ENCODE data around the gene B9D1. TPM values are rescaled to one million over a fixed set of nuclear protein-coding genes. Genes with fewer than 3 reads are reported as not detected.

The B9D1 gene
- total RNA-seq, 4 donors from 2014 or later: 6.5 to 16.4 (median 14.5) TPM

- ATAC-seq: no peak
- no peaks in the 10 kb centered on the region for H3K9me3 ChIP-seq
- H3K27me3 ChIP-seq: no peaks in the 10 kb centered on the region
- no peak overlapping the region for H3K27ac ChIP-seq
- DNase-seq: no peak
- in situ Hi-C loops (cut with MboI; ENCODE audit: low sequenced_read_pairs in 4 of 4): no loop called here
- peaks cover 0 to 44% of the 10 kb centered on the region in 2 donors for H3K36me3 ChIP-seq
- no peak overlapping the region for H3K4me3 ChIP-seq
- H3K4me1 ChIP-seq: peaks cover 16 to 31% of the 10 kb centered on the region in 2 donors
- intact Hi-C loops (cut with DNase I; ENCODE audit: low total_unique reads): no loop called here
- TF ChIP-seq, protein P1, sequence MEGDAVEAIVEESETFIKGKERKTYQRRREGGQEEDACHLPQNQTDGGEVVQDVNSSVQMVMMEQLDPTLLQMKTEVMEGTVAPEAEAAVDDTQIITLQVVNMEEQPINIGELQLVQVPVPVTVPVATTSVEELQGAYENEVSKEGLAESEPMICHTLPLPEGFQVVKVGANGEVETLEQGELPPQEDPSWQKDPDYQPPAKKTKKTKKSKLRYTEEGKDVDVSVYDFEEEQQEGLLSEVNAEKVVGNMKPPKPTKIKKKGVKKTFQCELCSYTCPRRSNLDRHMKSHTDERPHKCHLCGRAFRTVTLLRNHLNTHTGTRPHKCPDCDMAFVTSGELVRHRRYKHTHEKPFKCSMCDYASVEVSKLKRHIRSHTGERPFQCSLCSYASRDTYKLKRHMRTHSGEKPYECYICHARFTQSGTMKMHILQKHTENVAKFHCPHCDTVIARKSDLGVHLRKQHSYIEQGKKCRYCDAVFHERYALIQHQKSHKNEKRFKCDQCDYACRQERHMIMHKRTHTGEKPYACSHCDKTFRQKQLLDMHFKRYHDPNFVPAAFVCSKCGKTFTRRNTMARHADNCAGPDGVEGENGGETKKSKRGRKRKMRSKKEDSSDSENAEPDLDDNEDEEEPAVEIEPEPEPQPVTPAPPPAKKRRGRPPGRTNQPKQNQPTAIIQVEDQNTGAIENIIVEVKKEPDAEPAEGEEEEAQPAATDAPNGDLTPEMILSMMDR (IDR thresholded peaks at IDR 0.05 in 4 of 5, conservative IDR thresholded peaks at IDR 0.05 in 1 of 5): no peak
- no peak for TF ChIP-seq POLR2A (IDR thresholded peaks at IDR 0.05)
Observed at GRCh38 chr17:19380481-19381301, 18.2 kb upstream of the B9D1 start.

DNA sequence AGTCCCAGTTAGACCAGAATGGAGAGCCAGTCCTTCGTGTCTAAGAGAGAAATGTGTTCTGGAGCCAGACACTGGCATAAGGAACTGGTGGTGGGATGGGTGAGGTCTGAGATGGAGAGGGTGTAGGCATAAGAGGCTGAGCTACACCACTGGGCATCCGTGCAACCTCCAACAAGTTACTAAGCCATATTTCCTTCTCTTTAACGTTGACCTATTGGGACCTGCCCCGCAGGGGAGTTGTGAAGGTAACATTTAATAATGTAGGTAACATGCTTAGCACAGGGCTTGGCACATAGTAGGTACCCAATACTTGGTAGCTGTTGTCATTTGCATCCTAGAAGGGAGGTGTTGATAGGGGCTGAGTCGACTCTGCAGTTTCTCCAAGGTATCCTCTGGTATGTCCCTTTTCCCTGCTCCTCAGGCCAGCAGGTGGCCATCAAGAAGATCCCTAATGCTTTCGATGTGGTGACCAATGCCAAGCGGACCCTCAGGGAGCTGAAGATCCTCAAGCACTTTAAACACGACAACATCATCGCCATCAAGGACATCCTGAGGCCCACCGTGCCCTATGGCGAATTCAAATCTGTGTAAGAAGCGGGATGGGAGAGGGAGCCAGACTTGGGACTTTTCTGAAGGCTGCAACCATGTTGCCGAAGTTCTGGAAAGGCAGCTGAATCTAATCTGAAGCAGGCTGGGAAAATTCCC is 17.0 kb upstream of the B9D1 start:
- intact Hi-C loops (cut with DNase I; ENCODE audit: low total_unique reads) (loop anchor here (5.0 to 10.0 kb wide), 4 partner anchors 68 to 268 kb away; partner anchors contain the start of genes ALDH3A2 and SLC47A1), in situ Hi-C loops (cut with MboI; ENCODE audit: low sequenced_read_pairs in 4 of 4) (no loop called here)
- Histone ChIP-seq H3K36me3 (peaks cover 0 to 44% of the 10 kb centered on the region in 2 donors), H3K4me3 (peak overlapping the region; percentile 64 to 90 (median 74)), H3K27ac (peak overlapping the region; percentile 83 to 97 (median 94)), H3K27me3 (no peaks in the 10 kb centered on the region), H3K4me1 (peaks cover 7 to 24% of the 10 kb centered on the region in 2 donors), H3K9me3 (no peaks in the 10 kb centered on the region)
- DNase-seq (no peak), ATAC-seq (no peak)
- TF ChIP-seq, protein P1 (IDR thresholded peaks at IDR 0.05 in 4 of 5, conservative IDR thresholded peaks at IDR 0.05 in 1 of 5): no peak
- no peak for TF ChIP-seq POLR2A (IDR thresholded peaks at IDR 0.05)

GRCh38 chr17:19378416-19379360 is 16.2 kb upstream of the B9D1 start, which contains the start of gene MAPK7:
TSS of gene MAPK7 (plus strand) at chr17:19378498. CDS start at chr17:19378901, 403 bp downstream.
- Histone ChIP-seq H3K36me3 (peaks cover 0 to 41% of the 10 kb centered on the region in 2 donors), H3K9me3 (no peaks in the 10 kb centered on the region), H3K4me3 (peak within 1 kb of the TSS; percentile 64 to 98 (median 83)), H3K4me1 (peaks cover 7 to 16% of the 10 kb centered on the region in 2 donors), H3K27ac (peak within 1 kb of the TSS; percentile 83 to 97 (median 94)), H3K27me3 (no peaks in the 10 kb centered on the region)
- DNase-seq (no peak), ATAC-seq (peak; percentile 3)
- intact Hi-C loops (cut with DNase I; ENCODE audit: low total_unique reads) (loop anchor here (1.0 to 10.0 kb wide), 5 partner anchors 16 to 269 kb away; partner anchors contain the start of genes ALDH3A2, B9D1 and SLC47A1), in situ Hi-C loops (cut with MboI; ENCODE audit: low sequenced_read_pairs in 4 of 4) (no loop called here)
- TF ChIP-seq, protein P1 (IDR thresholded peaks at IDR 0.05 in 4 of 5, conservative IDR thresholded peaks at IDR 0.05 in 1 of 5): no peak
- peak in 1 of 2 donors; percentile 42 for TF ChIP-seq POLR2A (IDR thresholded peaks at IDR 0.05)
